HepG2 (cell line): ENCODE data around the gene CCDC34. TPM values are rescaled to one million over a fixed set of nuclear protein-coding genes. Genes with fewer than 3 reads are reported as not detected.

ENCODE experiments used
- ATAC-seq: fragments of 200-7000 bp; cut with Tn5 transposase; 3 replicates; pipeline ENCODE4 v1.9.1; 2020; ENCODE audit warnings: mild to moderate bottlenecking, moderate library complexity
- BruUV-seq: library from RNA; stranded (reverse); fragments of 400-500 nt; replicated peaks from 2 replicates; lab custom pipeline; 2021; lab: Mats Ljungman, UMichigan
- CTCF ChIA-PET: fragments of 300-600 bp; formaldehyde crosslinking; extraction: SDS; loops from one replicate; lab custom pipeline; 2021; ENCODE audit warnings: low total read pairs, inconsistent platforms, low intra/inter-chr PET ratio; lab: Yijun Ruan, JAX
- POLR2A ChIA-PET: fragments of 350-600 bp; sonication (Branson Sonifier 250); formaldehyde crosslinking; loops from one replicate; lab custom pipeline; 2020; ENCODE audit warnings: antibody characterized with exemption, inconsistent platforms; lab: Yijun Ruan, JAX
- DNase-seq: peaks from one replicate; pipeline ENCODE4 v3.0.0-alpha.2; 2015; ENCODE audit warnings: low spot score
- FAIRE-seq: peaks from 3 replicates; lab custom pipeline; 2011; peaks lifted over from hg19 to GRCh38; lab: Jason Lieb, UNC
- H2AFZ ChIP-seq: one replicate; pipeline ENCODE4 v1.6.1; 2011; ENCODE audit warnings: low read length, inconsistent platforms
- H3K27ac ChIP-seq: fragments of 300-600 bp; 3 replicates; pipeline ENCODE4 v1.8.0; 2011; ENCODE audit warnings: mixed run types, mild to moderate bottlenecking, mixed read lengths, low read length, inconsistent platforms; ENCODE audit not compliant: insufficient read depth; ENCODE audit errors: extremely low read length
- H3K27me3 ChIP-seq, 2 experiments: fragments of 200-600 bp in 1 of 2; 2 replicates in 1 of 2; 3 replicates in 1 of 2; pipeline versions ENCODE4 v1.6.0 to v1.8.0; 2011; ENCODE audit warnings: low read length in 2 of 2, mild to moderate bottlenecking in 2 of 2, moderate library complexity in 2 of 2, inconsistent platforms in 1 of 2; ENCODE audit not compliant: insufficient read depth in 2 of 2, control insufficient read depth in 1 of 2
- H3K36me3 ChIP-seq, 2 experiments: fragments of 200-600 bp in 1 of 2; replicated peaks in 1 of 2; 2 replicates in 1 of 2; 3 replicates in 1 of 2; pipeline versions ENCODE4 v1.5.1 to v1.8.0; 2011; ENCODE audit warnings: low read length in 2 of 2, inconsistent platforms in 1 of 2; ENCODE audit not compliant: insufficient read depth in 2 of 2, control insufficient read depth in 1 of 2
- H3K4me1 ChIP-seq: 2 replicates; pipeline ENCODE4 v1.5.1; 2012; ENCODE audit warnings: low read length, inconsistent platforms; ENCODE audit not compliant: insufficient read depth
- H3K4me2 ChIP-seq: 2 replicates; pipeline ENCODE4 v1.6.0; 2011; ENCODE audit warnings: low read depth, low read length, inconsistent platforms
- H3K4me3 ChIP-seq, 3 experiments: fragments of 200-600 bp in 1 of 3; sonication (generic), shearing (Covaris generic) in 1 of 3; replicated peaks in 1 of 3; 2 replicates each; pipeline ENCODE4 v1.5.1; 2011 to 2016; ENCODE audit warnings: low read length in 3 of 3, inconsistent platforms in 2 of 3, low read depth in 2 of 3, mild to moderate bottlenecking in 2 of 3, control low read depth in 1 of 3, mixed read lengths in 1 of 3; ENCODE audit not compliant: insufficient read depth in 1 of 3
- H3K79me2 ChIP-seq: one replicate; pipeline ENCODE4 v1.6.1; 2011; ENCODE audit warnings: low read length, inconsistent platforms; ENCODE audit not compliant: insufficient read depth
- H3K9ac ChIP-seq: 2 replicates; pipeline ENCODE4 v1.6.0; 2011; ENCODE audit warnings: mild to moderate bottlenecking, low read depth, low read length, inconsistent platforms; ENCODE audit not compliant: insufficient read depth
- H3K9me3 ChIP-seq: 2 replicates; pipeline ENCODE4 v1.5.1; 2012; ENCODE audit warnings: mild to moderate bottlenecking, low read length
- H4K20me1 ChIP-seq: 2 replicates; pipeline ENCODE4 v1.6.0; 2011; ENCODE audit warnings: inconsistent platforms, mild to moderate bottlenecking, low read length, moderate library complexity; ENCODE audit not compliant: insufficient read depth
- ERF ChIP-seq: IDR thresholded peaks from 2 replicates; pipeline ENCODE4 v1.6.1; 2018; ENCODE audit warnings: missing biosample characterization, missing genetic modification reagents
- HHEX ChIP-seq: IDR thresholded peaks from 2 replicates; pipeline ENCODE4 v1.6.1; 2016; ENCODE audit warnings: control low read depth
- HOXD1 ChIP-seq: sonication (generic); formaldehyde crosslinking; IDR thresholded peaks from 2 replicates; pipeline ENCODE4 v1.5.0; 2020; ENCODE audit warnings: missing genetic modification reagents
- MZF1 ChIP-seq: sonication (generic); formaldehyde crosslinking; IDR thresholded peaks from 2 replicates; pipeline ENCODE4 v1.8.1; 2023; ENCODE audit warnings: mild to moderate bottlenecking, missing genetic modification reagents, borderline replicate concordance
- NR2F6 ChIP-seq, 2 experiments: IDR thresholded peaks; 2 replicates each; pipeline ENCODE4 v1.6.1; 2016; ENCODE audit warnings: antibody characterized with exemption in 1 of 2, mild to moderate bottlenecking in 1 of 2
- PHF5A ChIP-seq: IDR thresholded peaks from one replicate; pipeline ENCODE4 v1.6.1; 2018; ENCODE audit warnings: low read depth, missing genetic modification reagents; ENCODE audit not compliant: unreplicated experiment
- SMC3 ChIP-seq: IDR thresholded peaks from 2 replicates; pipeline ENCODE4 v1.6.1; 2011; ENCODE audit warnings: low read length, improper control_type of control experiment
- SRSF1 ChIP-seq: fragments of 200-400 bp; formaldehyde crosslinking; optimal IDR thresholded peaks from 2 replicates; pipeline ENCODE3; 2017; ENCODE audit warnings: mild to moderate bottlenecking, low read depth, low read length, moderate library complexity
- ZBTB38 ChIP-seq: sonication (generic); formaldehyde crosslinking; IDR thresholded peaks from 2 replicates; pipeline ENCODE4 v1.5.1; 2020; ENCODE audit warnings: mild to moderate bottlenecking, missing genetic modification reagents
- ZFX ChIP-seq: sonication (generic); formaldehyde crosslinking; IDR thresholded peaks from 2 replicates; pipeline ENCODE4 v1.4.0; 2020; ENCODE audit warnings: mild to moderate bottlenecking, low read depth, missing genetic modification reagents, moderate library complexity
- ZNF180 ChIP-seq: sonication (generic); formaldehyde crosslinking; IDR thresholded peaks from 2 replicates; pipeline ENCODE4 v1.4.0; 2020; ENCODE audit warnings: low read depth, missing genetic modification reagents, borderline replicate concordance
- ZNF317 ChIP-seq: sonication (generic); formaldehyde crosslinking; IDR thresholded peaks from 2 replicates; pipeline ENCODE4 v1.5.0; 2020; ENCODE audit warnings: mild to moderate bottlenecking, missing genetic modification reagents
- ZNF431 ChIP-seq: sonication (generic); formaldehyde crosslinking; IDR thresholded peaks from 2 replicates; pipeline ENCODE4 v1.9.0; 2022; ENCODE audit warnings: missing genetic modification reagents, low read depth, mild to moderate bottlenecking, borderline replicate concordance
- ZNF510 ChIP-seq: sonication (generic); formaldehyde crosslinking; IDR thresholded peaks from 2 replicates; pipeline ENCODE4 v1.4.0; 2020; ENCODE audit warnings: low read depth, mild to moderate bottlenecking, missing genetic modification reagents
- WGBS: methylation state at CpG from one replicate; pipeline ENCODE4 v1.1.6; 2017; ENCODE audit warnings: low lambda C conversion rate; 5-methylcytosine and 5-hydroxymethylcytosine counted together
- in situ Hi-C: cut with HindIII; loops from 2 replicates; pipeline ENCODE4 v1.10.0; 2017; ENCODE audit warnings: low pct_unique_long_range_greater_than_20kb; ENCODE audit not compliant: extremely low pct_ligation_motif_present
- intact Hi-C: fragments of 100-400 bp; cut with micrococcal nuclease; formaldehyde crosslinking; loops from one replicate; pipeline ENCODE4 v1.10.0; 2022; ENCODE audit not compliant: unreplicated experiment
- polyA plus RNA-seq, 8 experiments: library from polyadenylated mRNA; depleted of rRNA in 3 of 8; stranded (reverse) in 7 of 8; unstranded in 1 of 8; fragments of >200 nt; fragmentation: Illumina TruSeq in 4 of 8; extraction: Trizol in 4 of 8; gene quantifications; 2 replicates each; pipeline versions ENCODE4 v1.2.1 to v1.2.3, GENCODE V29; 2011 to 2016; ENCODE audit warnings: low read depth in 4 of 8, missing spikeins in 1 of 8, mixed read lengths in 1 of 8; ENCODE audit not compliant: insufficient read depth in 1 of 8
- total RNA-seq, 5 experiments: library from RNA; depleted of rRNA; stranded (reverse); fragments of >200 nt; fragmentation: Illumina TruSeq; extraction: Trizol; gene quantifications; 2 replicates each; pipeline ENCODE4 v1.2.3, GENCODE V29; 2016; ENCODE audit warnings: low read depth in 1 of 5
- TF ChIP-seq, protein P1 (sequence below): sonication (generic); formaldehyde crosslinking; IDR thresholded peaks from 2 replicates; pipeline ENCODE4 v1.4.0; 2020; ENCODE audit warnings: missing genetic modification reagents
- TF ChIP-seq, protein P2 (sequence below): sonication (generic); formaldehyde crosslinking; IDR thresholded peaks from 2 replicates; pipeline ENCODE4 v1.5.0; 2020; ENCODE audit warnings: missing genetic modification reagents

CCDC34 gene
- total and polyA plus RNA-seq, 2 of the 13 experiments (the other 11 are each of a cell fraction or from before 2014, with no cell fraction given): 7.6 to 34.3 TPM

DNA sequence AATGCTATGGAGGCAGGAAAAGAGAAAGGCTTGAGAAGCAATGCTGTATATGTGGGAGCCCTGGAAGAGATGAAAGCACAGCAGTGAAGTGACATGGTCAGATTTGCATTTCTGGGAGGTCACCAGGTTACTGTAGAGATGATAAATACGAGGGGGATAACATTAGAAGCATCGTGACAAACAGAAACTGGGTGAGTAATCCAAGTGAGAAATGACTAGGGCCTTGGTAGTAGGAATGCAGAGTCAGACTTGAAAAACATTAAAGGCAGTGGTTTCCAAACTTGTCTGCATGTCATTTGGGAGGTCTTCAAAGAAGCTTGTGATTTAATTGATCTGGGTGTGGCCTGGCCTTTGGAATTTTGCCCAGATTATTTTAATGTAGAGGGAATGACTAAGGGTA is 43.9 kb downstream of the CCDC34 start:
- no peaks in the 10 kb centered on the region for H3K9me3 ChIP-seq
- no peak overlapping the region for H3K27ac ChIP-seq
- H4K20me1 ChIP-seq: no peaks in the 10 kb centered on the region
- H2AFZ ChIP-seq: no peak overlapping the region
- H3K4me2 ChIP-seq: no peak overlapping the region
- H3K9ac ChIP-seq: no peak overlapping the region
- CTCF ChIA-PET: no interaction called here
- DNase-seq: peak; percentile 48
- no peak for TF ChIP-seq ZFX (CRISPR knock-in tag)
- no peak for TF ChIP-seq HHEX (CRISPR knock-in tag)
- TF ChIP-seq MZF1 (CRISPR knock-in tag): no peak
- no peak for TF ChIP-seq ERF (CRISPR knock-in tag)
- TF ChIP-seq ZBTB38 (CRISPR knock-in tag): no peak
- no peak for TF ChIP-seq ZNF431
- TF ChIP-seq ZNF180: no peak
- no peak for TF ChIP-seq HOXD1 (CRISPR knock-in tag)
- no peak for TF ChIP-seq SMC3
- TF ChIP-seq, protein P1, sequence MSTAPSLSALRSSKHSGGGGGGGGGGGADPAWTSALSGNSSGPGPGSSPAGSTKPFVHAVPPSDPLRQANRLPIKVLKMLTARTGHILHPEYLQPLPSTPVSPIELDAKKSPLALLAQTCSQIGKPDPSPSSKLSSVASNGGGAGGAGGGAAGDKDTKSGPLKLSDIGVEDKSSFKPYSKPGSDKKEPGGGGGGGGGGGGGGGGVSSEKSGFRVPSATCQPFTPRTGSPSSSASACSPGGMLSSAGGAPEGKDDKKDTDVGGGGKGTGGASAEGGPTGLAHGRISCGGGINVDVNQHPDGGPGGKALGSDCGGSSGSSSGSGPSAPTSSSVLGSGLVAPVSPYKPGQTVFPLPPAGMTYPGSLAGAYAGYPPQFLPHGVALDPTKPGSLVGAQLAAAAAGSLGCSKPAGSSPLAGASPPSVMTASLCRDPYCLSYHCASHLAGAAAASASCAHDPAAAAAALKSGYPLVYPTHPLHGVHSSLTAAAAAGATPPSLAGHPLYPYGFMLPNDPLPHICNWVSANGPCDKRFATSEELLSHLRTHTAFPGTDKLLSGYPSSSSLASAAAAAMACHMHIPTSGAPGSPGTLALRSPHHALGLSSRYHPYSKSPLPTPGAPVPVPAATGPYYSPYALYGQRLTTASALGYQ (CRISPR knock-in tag): no peak
- TF ChIP-seq ZNF510: no peak
- TF ChIP-seq ZNF317: no peak
- TF ChIP-seq NR2F6 (IDR thresholded peaks at IDR 0.05): no peak
- no peak for TF ChIP-seq NR2F6 (CRISPR knock-in tag; IDR thresholded peaks at IDR 0.05)
- TF ChIP-seq PHF5A (CRISPR knock-in tag): no peak
- TF ChIP-seq, protein P2, sequence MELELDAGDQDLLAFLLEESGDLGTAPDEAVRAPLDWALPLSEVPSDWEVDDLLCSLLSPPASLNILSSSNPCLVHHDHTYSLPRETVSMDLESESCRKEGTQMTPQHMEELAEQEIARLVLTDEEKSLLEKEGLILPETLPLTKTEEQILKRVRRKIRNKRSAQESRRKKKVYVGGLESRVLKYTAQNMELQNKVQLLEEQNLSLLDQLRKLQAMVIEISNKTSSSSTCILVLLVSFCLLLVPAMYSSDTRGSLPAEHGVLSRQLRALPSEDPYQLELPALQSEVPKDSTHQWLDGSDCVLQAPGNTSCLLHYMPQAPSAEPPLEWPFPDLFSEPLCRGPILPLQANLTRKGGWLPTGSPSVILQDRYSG: no peak
- no peak for TF ChIP-seq SRSF1
- H3K4me3 ChIP-seq: no peak overlapping the region
- POLR2A ChIA-PET: no interaction called here
- no peaks in the 10 kb centered on the region for H3K79me2 ChIP-seq
- H3K4me1 ChIP-seq: peaks cover 46% of the 10 kb centered on the region
- no peaks in the 10 kb centered on the region for H3K36me3 ChIP-seq
- ATAC-seq: no peak
- H3K27me3 ChIP-seq: no peaks in the 10 kb centered on the region
- 59% methylated on average over 2 of the region's 2 CpGs for WGBS
- in situ Hi-C loops (no loop called here), intact Hi-C loops (no loop called here)
- BruUV-seq: no TSS peak
- no peak for FAIRE-seq
